OCI-LY7 (cell line): ENCODE results near the gene RRAD. TPM values are rescaled to one million over a fixed set of nuclear protein-coding genes. Genes with fewer than 3 reads are reported as not detected.

Source experiments
- BruUV-seq: library from RNA; stranded (reverse); fragments of 400-500 nt; replicated peaks from 2 replicates; lab custom pipeline; 2021; lab: Mats Ljungman, UMichigan
- CTCF ChIA-PET: fragments of 300-600 bp; sonication (Branson Sonifier 250); formaldehyde crosslinking; loops from one replicate; lab custom pipeline; 2022; ENCODE audit warnings: antibody characterized with exemption; ENCODE audit not compliant: unreplicated experiment; lab: Charles Lee
- POLR2A ChIA-PET: fragments of 300-600 bp; sonication (Branson Sonifier 250); formaldehyde crosslinking; loops from one replicate; lab custom pipeline; 2022; ENCODE audit warnings: antibody characterized with exemption; lab: Charles Lee
- DNase-seq: peaks from one replicate; pipeline ENCODE4 v3.0.0-alpha.2; 2015; ENCODE audit warnings: low spot score
- H2AFZ ChIP-seq: fragments of 200-600 bp; sonication (generic), shearing (Covaris generic); 2 replicates; pipeline ENCODE4 v1.6.1; 2014; ENCODE audit warnings: mild to moderate bottlenecking, antibody characterized with exemption, low read length, moderate library complexity
- H3K27ac ChIP-seq: fragments of 200-600 bp; sonication (generic); 2 replicates; pipeline ENCODE4 v1.5.1; 2014; ENCODE audit warnings: mixed run types, low read depth, mild to moderate bottlenecking, moderate library complexity, low read length, inconsistent platforms; ENCODE audit not compliant: poor library complexity, severe bottlenecking
- H3K36me3 ChIP-seq: fragments of 200-600 bp; sonication (generic); 2 replicates; pipeline ENCODE4 v1.6.1; 2014; ENCODE audit warnings: mild to moderate bottlenecking, antibody characterized with exemption, low read length, moderate library complexity, mixed read lengths; ENCODE audit not compliant: insufficient read depth
- H3K4me1 ChIP-seq: fragments of 200-600 bp; sonication (generic); 2 replicates; pipeline ENCODE4 v1.5.1; 2014; ENCODE audit warnings: mild to moderate bottlenecking, low read length; ENCODE audit not compliant: insufficient read depth, poor library complexity, severe bottlenecking
- H3K4me2 ChIP-seq: fragments of 200-600 bp; sonication (generic); 2 replicates; pipeline ENCODE4 v1.6.1; 2014; ENCODE audit warnings: mild to moderate bottlenecking, low read length
- H3K4me3 ChIP-seq: fragments of 200-600 bp; sonication (generic); 2 replicates; pipeline ENCODE4 v1.5.1; 2014; ENCODE audit warnings: mild to moderate bottlenecking, low read depth, low read length; ENCODE audit not compliant: poor library complexity, severe bottlenecking
- H3K79me2 ChIP-seq: fragments of 200-600 bp; sonication (generic); 2 replicates; pipeline ENCODE4 v1.6.1; 2016; ENCODE audit warnings: low read depth, mild to moderate bottlenecking, low read length, moderate library complexity, mixed read lengths; ENCODE audit not compliant: insufficient read depth
- H3K9me2 ChIP-seq: fragments of 200-600 bp; sonication (generic); 2 replicates; pipeline ENCODE4 v1.6.1; 2016; ENCODE audit warnings: mild to moderate bottlenecking, low read length, mixed read lengths; ENCODE audit not compliant: insufficient read depth
- H3K9me3 ChIP-seq: fragments of 200-600 bp; sonication (generic); 2 replicates; pipeline ENCODE4 v1.6.1; 2014; ENCODE audit warnings: mild to moderate bottlenecking, mixed run types, low read length, mixed read lengths
- H4K20me1 ChIP-seq: fragments of 200-600 bp; sonication (generic); 2 replicates; pipeline ENCODE4 v1.6.1; 2014; ENCODE audit warnings: mild to moderate bottlenecking, antibody characterized with exemption, low read length, moderate library complexity, mixed read lengths; ENCODE audit not compliant: insufficient read depth
- EZH2phosphoT487 ChIP-seq: fragments of 200-600 bp; sonication (generic); IDR thresholded peaks from 2 replicates; pipeline ENCODE4 v1.6.1; 2018; ENCODE audit warnings: low read depth, borderline replicate concordance, mild to moderate bottlenecking, mixed run types, antibody characterized with exemption, low read length, moderate library complexity, mixed read lengths
- intact Hi-C: fragments of 100-400 bp; cut with micrococcal nuclease; formaldehyde crosslinking; loops from one replicate; pipeline ENCODE4 v1.10.0; 2022; ENCODE audit not compliant: unreplicated experiment
- total RNA-seq, 2 experiments: library from RNA; depleted of rRNA in 1 of 2; stranded (reverse); fragments of >200 nt in 1 of 2; shearing (Covaris generic) in 1 of 2; gene quantifications; 2 replicates each; pipeline ENCODE4 v1.2.3, GENCODE V29; 2014 to 2022
- TF ChIP-seq, protein P1 (sequence below): fragments of 200-600 bp; sonication (generic); conservative IDR thresholded peaks from 2 replicates; pipeline ENCODE4 v1.5.1; 2014; ENCODE audit warnings: mild to moderate bottlenecking, antibody characterized with exemption, low read length, moderate library complexity, mixed read lengths

Gene RRAD
- total RNA-seq, 2 experiments from 2014 or later, result 0.09 TPM; not detected in 1

DNA sequence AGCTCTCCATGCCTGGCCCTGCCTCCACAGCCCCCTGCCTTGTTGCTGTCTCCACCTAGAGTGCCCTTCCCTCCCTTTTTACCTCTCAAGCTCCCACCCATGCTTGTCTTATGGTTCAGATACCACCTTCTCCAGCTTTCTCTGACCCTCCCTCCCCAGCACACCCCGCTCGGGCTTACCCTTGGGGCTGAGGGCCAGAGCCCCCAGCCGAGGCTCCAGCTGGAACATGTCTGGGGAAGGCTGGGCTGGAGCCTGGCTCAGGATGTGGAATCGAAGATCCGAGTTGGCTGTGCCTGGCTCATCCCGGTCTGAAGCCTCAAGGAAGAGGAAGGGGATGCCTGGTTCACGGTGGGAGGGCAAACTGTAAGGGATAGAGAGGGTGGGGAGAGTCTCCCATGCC, 10.3 kb downstream of the RRAD start:
- no peaks in the 10 kb centered on the region for H3K79me2 ChIP-seq

GRCh38 chr16:66914541-66914940, 10.8 kb downstream of the RRAD start:
- Histone ChIP-seq H3K27ac (no peak overlapping the region), H3K79me2 (no peaks in the 10 kb centered on the region), H3K4me1 (no peaks in the 10 kb centered on the region), H3K9me3 (no peaks in the 10 kb centered on the region), H2AFZ (no peak overlapping the region), H3K4me2 (no peak overlapping the region), H4K20me1 (no peaks in the 10 kb centered on the region), H3K4me3 (no peak overlapping the region), H3K9me2 (no peaks in the 10 kb centered on the region), H3K36me3 (no peaks in the 10 kb centered on the region)
- no peak for TF ChIP-seq EZH2phosphoT487
- TF ChIP-seq, protein P1, sequence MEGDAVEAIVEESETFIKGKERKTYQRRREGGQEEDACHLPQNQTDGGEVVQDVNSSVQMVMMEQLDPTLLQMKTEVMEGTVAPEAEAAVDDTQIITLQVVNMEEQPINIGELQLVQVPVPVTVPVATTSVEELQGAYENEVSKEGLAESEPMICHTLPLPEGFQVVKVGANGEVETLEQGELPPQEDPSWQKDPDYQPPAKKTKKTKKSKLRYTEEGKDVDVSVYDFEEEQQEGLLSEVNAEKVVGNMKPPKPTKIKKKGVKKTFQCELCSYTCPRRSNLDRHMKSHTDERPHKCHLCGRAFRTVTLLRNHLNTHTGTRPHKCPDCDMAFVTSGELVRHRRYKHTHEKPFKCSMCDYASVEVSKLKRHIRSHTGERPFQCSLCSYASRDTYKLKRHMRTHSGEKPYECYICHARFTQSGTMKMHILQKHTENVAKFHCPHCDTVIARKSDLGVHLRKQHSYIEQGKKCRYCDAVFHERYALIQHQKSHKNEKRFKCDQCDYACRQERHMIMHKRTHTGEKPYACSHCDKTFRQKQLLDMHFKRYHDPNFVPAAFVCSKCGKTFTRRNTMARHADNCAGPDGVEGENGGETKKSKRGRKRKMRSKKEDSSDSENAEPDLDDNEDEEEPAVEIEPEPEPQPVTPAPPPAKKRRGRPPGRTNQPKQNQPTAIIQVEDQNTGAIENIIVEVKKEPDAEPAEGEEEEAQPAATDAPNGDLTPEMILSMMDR, result no peak
- intact Hi-C loops, result no loop called here
- DNase-seq, result no peak
- CTCF ChIA-PET, result no interaction called here
- no TSS peak for BruUV-seq
- POLR2A ChIA-PET, result no interaction called here

More for the DNA sequence above, 10.3 kb downstream of the RRAD start:
- ChIA-PET CTCF (no interaction called here), POLR2A (no interaction called here)
- intact Hi-C loops, result no loop called here
- no peak for DNase-seq
- Histone ChIP-seq H3K9me3 (no peaks in the 10 kb centered on the region), H3K4me3 (no peak overlapping the region), H4K20me1 (no peaks in the 10 kb centered on the region), H3K4me2 (no peak overlapping the region), H2AFZ (no peak overlapping the region), H3K36me3 (no peaks in the 10 kb centered on the region), H3K4me1 (no peaks in the 10 kb centered on the region), H3K9me2 (no peaks in the 10 kb centered on the region), H3K27ac (no peak overlapping the region)
- BruUV-seq, result no TSS peak
- TF ChIP-seq EZH2phosphoT487, result no peak
- TF ChIP-seq, protein P1, result no peak

GRCh38 chr16:66913711-66914110, 11.6 kb downstream of the RRAD start:
- H3K4me3 ChIP-seq, result no peak overlapping the region
- H3K4me1 ChIP-seq, result no peaks in the 10 kb centered on the region
- H2AFZ ChIP-seq, result no peak overlapping the region
- no peaks in the 10 kb centered on the region for H3K9me3 ChIP-seq
- H3K9me2 ChIP-seq, result no peaks in the 10 kb centered on the region
- no peaks in the 10 kb centered on the region for H3K79me2 ChIP-seq
- intact Hi-C loops, result no loop called here
- no peak for DNase-seq
- POLR2A ChIA-PET, result no interaction called here
- H3K27ac ChIP-seq, result no peak overlapping the region
- H4K20me1 ChIP-seq, result no peaks in the 10 kb centered on the region
- no TSS peak for BruUV-seq
- no peak for TF ChIP-seq EZH2phosphoT487
- TF ChIP-seq, protein P1, result no peak
- CTCF ChIA-PET, result no interaction called here
- no peak overlapping the region for H3K4me2 ChIP-seq
- H3K36me3 ChIP-seq, result no peaks in the 10 kb centered on the region
